ENCODE measurements around the gene HSPBP1.

HSPBP1 gene

DNA sequence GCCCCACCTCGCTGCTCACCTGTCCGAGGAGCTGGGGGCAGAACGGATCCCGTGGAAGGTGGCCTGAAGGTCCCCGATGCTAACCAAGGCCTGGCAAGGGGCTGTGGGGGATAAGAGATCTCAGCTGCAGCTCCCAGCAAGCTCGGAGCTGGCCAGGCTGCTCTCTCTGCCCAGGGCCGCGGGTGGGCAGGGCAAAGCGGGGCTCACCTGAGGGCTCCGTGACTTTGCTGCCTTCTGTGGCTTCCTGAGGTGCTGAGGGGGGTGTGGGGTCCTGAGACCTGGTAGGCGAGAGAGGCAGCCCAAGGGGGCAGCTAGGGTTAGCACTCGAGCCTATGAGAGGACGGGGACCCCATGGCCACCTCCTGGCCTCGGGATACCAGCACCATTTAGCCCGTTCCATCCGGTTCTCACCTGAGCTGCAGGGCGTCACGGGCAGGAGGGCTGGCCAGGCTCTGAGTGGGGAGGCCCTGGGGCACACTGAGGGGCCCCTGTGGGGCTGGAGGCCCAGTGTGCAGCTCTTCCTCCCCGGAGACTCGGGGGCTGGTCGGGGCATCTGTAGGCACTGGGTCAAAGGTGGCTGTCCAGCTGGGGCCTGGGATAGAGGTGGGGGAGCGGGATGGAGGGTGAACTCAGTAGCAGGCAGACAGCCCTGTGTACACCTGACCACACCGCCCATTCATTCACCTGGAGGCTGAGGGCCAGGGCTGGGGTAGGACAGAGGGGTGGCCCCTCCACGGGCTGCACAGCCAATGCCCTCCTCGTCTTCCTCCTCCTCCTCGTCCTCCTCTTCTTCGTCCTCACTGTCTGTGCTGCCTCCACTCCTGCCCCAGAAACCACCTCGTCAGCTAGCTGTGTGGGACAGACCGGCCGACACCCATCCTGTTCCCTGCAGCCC is 48.3 kb downstream of the HSPBP1 start:
- Histone ChIP-seq H3K36me3 (ENCODE audit: control insufficient read depth, insufficient read depth, low read length) (peaks cover 20% of the 10 kb centered on the region), H3K9me3 (ENCODE audit: control insufficient read depth, low read length) (no peaks in the 10 kb centered on the region), H3K4me1 (ENCODE audit: control insufficient read depth, insufficient read depth, low read length) (peaks cover 19% of the 10 kb centered on the region), H3K4me3 (ENCODE audit: low read length) (no peak overlapping the region), H3K27me3 (ENCODE audit: control insufficient read depth, insufficient read depth, low read length) (no peaks in the 10 kb centered on the region), H3K9ac (ENCODE audit: low read length) (no peak overlapping the region)

DNA sequence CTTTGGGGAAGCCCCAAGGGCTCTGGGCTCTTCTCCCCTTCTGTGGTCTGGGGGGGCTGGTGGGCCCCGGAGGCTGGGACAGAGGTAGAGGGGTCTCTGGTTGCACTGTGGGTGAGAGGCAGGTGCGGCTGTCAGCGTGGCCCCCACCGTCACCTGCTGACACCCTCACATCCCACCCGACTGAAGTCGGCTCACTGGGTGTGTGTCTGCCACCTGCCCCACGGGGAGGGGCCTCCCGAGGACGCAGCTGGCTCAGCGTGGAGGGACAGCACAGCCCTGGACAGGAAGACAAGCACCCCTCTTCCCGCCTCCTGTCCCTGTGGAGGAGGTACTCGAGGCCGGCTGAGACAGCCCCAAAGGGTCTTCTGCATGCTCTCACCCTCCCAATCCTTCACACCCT is 49.1 kb downstream of the HSPBP1 start:
- H3K9ac ChIP-seq (ENCODE audit: low read length), result no peak overlapping the region
- H3K4me1 ChIP-seq (ENCODE audit: control insufficient read depth, insufficient read depth, low read length), result peaks cover 19% of the 10 kb centered on the region
- H3K36me3 ChIP-seq (ENCODE audit: control insufficient read depth, insufficient read depth, low read length), result peaks cover 14% of the 10 kb centered on the region

DNA sequence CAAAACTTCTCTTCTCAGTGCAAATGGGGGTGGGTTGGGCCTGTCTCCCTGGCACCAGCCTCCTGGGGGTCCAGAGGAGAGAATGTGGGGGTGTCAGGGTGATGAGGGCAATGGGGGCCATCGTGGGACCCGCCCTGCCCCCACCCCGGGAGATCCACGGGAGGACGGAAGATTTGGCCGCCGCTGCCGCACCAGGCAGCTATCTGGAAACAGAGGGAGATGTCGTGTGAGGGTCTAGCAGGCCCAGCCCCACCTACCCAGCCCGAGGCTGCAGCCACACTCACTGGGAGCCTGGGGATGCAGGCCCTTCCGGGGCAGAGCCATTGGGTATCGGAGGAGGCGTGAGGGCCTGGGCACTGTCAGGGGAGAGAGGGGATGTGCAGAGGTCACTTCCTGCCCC is 49.6 kb downstream of the HSPBP1 start:
- H3K27me3 ChIP-seq (ENCODE audit: control insufficient read depth, insufficient read depth, low read length), result no peaks in the 10 kb centered on the region
- H3K4me3 ChIP-seq (ENCODE audit: low read length), result no peak overlapping the region
- H3K4me1 ChIP-seq (ENCODE audit: control insufficient read depth, insufficient read depth, low read length), result peaks cover 19% of the 10 kb centered on the region
- no peak overlapping the region for H3K9ac ChIP-seq (ENCODE audit: low read length)
- no peaks in the 10 kb centered on the region for H3K9me3 ChIP-seq (ENCODE audit: control insufficient read depth, low read length)
- peaks cover 18% of the 10 kb centered on the region for H3K36me3 ChIP-seq (ENCODE audit: control insufficient read depth, insufficient read depth, low read length)

More for the DNA sequence above, 49.1 kb downstream of the HSPBP1 start:
- no peaks in the 10 kb centered on the region for H3K9me3 ChIP-seq (ENCODE audit: control insufficient read depth, low read length)
- no peak overlapping the region for H3K4me3 ChIP-seq (ENCODE audit: low read length)
- H3K27me3 ChIP-seq (ENCODE audit: control insufficient read depth, insufficient read depth, low read length), result no peaks in the 10 kb centered on the region

DNA sequence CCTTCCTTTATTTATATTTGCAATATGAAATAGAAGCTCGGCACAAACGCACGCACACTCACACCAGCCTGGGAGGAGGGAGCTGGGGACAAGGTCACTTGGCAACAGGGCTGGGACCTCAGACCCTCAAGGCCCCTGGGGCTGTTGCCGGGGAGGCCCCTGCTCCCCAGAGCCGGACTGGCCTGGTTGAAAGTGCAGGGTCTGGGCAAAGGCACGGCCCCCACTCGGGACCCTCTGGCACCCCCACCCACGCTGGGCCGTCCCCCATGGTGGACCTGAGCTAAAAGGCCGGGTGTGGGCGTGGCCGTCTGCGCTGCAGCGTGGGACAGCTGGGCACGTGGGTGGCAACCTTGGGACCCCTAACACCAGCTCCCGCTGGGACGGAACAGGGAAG is 50.1 kb downstream of the HSPBP1 start:
- peaks cover 18% of the 10 kb centered on the region for H3K36me3 ChIP-seq (ENCODE audit: control insufficient read depth, insufficient read depth, low read length)
- peak overlapping the region; percentile 15 for H3K9ac ChIP-seq (ENCODE audit: low read length)
- peaks cover 19% of the 10 kb centered on the region for H3K4me1 ChIP-seq (ENCODE audit: control insufficient read depth, insufficient read depth, low read length)
- H3K27me3 ChIP-seq (ENCODE audit: control insufficient read depth, insufficient read depth, low read length), result no peaks in the 10 kb centered on the region
- no peaks in the 10 kb centered on the region for H3K9me3 ChIP-seq (ENCODE audit: control insufficient read depth, low read length)
- H3K4me3 ChIP-seq (ENCODE audit: low read length), result no peak overlapping the region

DNA sequence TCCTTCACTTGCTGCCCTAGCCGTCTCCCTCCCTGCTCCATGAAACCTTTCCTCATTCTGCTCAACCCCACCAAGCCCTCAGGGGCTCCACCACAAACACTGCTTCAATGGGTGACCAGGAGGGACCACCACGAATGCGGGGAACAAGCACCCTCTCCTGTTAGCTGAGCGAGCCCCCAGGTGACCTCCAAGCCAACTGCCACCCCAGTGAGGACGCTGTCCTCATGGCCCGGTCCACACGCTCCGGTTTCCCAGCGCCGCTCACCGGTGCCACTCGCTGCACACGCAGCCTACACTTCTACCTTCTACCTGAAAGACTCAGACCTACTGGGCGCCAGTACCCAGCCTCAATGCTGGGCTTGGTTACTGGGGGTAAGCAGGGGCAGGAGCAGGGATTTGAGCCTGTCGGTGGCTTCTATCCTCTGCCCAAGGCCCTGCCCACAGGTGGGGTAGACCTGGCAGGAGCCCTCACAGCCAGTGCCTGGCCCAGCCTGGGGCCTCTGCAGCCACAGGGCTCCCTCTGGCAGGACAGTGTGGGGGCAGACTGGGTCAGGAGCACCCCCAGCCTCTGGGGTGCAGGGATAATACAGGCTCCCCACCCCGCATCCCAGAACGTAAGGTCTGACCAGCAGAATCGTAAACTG is 50.6 kb downstream of the HSPBP1 start:
- Histone ChIP-seq H3K36me3 (ENCODE audit: control insufficient read depth, insufficient read depth, low read length) (peaks cover 18% of the 10 kb centered on the region), H3K9me3 (ENCODE audit: control insufficient read depth, low read length) (no peaks in the 10 kb centered on the region), H3K4me3 (ENCODE audit: low read length) (no peak overlapping the region), H3K27me3 (ENCODE audit: control insufficient read depth, insufficient read depth, low read length) (no peaks in the 10 kb centered on the region), H3K9ac (ENCODE audit: low read length) (peak overlapping the region; percentile 15), H3K4me1 (ENCODE audit: control insufficient read depth, insufficient read depth, low read length) (peaks cover 19% of the 10 kb centered on the region)

DNA sequence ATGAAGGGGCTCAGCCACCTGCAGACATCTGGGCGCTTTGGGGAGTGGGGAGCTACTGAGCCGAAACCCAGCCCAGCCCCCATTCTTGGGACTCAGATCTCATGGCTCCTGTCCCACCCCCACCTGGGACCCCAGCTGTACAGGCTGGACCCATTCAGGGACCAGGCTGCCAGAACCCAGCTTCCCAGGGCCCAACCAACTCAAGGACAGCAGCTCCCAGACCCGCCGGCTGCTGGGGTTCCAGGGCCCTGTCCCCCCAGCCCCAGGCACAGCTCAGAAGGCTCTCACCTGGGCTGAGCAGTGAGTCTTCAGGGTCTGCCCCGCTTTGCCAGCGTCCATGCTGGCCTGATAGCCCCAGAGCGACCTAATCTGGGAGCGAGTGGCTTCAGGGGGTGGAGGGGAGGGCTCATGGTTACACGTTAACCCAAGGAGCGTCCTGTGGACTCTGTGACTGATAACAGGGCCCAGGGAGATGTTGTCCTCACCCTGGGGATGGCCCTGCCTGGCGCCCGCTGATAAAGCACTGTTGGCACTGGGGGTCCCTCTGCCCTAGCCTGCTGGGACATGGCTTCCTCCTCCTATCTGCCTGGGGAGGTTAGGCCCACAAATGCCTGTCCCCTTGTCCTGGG is 51.4 kb downstream of the HSPBP1 start, which contains the start of gene TMEM86B:
Gene TMEM86B, minus strand, starts transcription at position 361 of the 629 bp plus-strand sequence. Its CDS starts 22 bp downstream, at position 339.
- H3K36me3 ChIP-seq (ENCODE audit: control insufficient read depth, insufficient read depth, low read length), result peaks cover 18% of the 10 kb centered on the region
- H3K4me3 ChIP-seq (ENCODE audit: low read length), result no peak within 1 kb of the TSS
- peak within 1 kb of the TSS; percentile 15 for H3K9ac ChIP-seq (ENCODE audit: low read length)

DNA sequence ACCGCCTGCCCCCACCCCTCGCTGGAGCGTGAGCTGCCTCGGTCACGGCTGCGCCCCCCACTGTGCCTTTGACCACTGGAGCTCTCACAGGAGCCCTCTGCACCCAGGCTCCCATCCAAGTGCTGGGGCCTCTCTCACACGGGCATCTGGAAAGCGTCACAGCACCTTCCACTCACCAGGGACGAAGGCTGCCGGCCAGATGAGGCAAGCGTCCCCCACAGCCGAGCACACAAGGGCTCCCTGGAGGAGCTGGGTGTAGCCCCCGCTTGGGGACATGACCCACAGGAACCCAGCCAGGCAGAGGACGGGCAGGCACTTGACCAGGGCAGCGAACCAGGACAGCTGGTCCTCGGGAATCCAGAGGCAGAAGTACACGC is 51.9 kb downstream of the HSPBP1 start:
- peaks cover 18% of the 10 kb centered on the region for H3K36me3 ChIP-seq (ENCODE audit: control insufficient read depth, insufficient read depth, low read length)
- no peaks in the 10 kb centered on the region for H3K9me3 ChIP-seq (ENCODE audit: control insufficient read depth, low read length)
- peaks cover 19% of the 10 kb centered on the region for H3K4me1 ChIP-seq (ENCODE audit: control insufficient read depth, insufficient read depth, low read length)
- no peak overlapping the region for H3K9ac ChIP-seq (ENCODE audit: low read length)
- H3K4me3 ChIP-seq (ENCODE audit: low read length), result no peak overlapping the region
- H3K27me3 ChIP-seq (ENCODE audit: control insufficient read depth, insufficient read depth, low read length), result no peaks in the 10 kb centered on the region

More for the DNA sequence above, 51.4 kb downstream of the HSPBP1 start, which contains the start of gene TMEM86B:
- H3K9me3 ChIP-seq (ENCODE audit: control insufficient read depth, low read length), result no peaks in the 10 kb centered on the region
- H3K4me1 ChIP-seq (ENCODE audit: control insufficient read depth, insufficient read depth, low read length), result peaks cover 19% of the 10 kb centered on the region
- no peaks in the 10 kb centered on the region for H3K27me3 ChIP-seq (ENCODE audit: control insufficient read depth, insufficient read depth, low read length)

DNA sequence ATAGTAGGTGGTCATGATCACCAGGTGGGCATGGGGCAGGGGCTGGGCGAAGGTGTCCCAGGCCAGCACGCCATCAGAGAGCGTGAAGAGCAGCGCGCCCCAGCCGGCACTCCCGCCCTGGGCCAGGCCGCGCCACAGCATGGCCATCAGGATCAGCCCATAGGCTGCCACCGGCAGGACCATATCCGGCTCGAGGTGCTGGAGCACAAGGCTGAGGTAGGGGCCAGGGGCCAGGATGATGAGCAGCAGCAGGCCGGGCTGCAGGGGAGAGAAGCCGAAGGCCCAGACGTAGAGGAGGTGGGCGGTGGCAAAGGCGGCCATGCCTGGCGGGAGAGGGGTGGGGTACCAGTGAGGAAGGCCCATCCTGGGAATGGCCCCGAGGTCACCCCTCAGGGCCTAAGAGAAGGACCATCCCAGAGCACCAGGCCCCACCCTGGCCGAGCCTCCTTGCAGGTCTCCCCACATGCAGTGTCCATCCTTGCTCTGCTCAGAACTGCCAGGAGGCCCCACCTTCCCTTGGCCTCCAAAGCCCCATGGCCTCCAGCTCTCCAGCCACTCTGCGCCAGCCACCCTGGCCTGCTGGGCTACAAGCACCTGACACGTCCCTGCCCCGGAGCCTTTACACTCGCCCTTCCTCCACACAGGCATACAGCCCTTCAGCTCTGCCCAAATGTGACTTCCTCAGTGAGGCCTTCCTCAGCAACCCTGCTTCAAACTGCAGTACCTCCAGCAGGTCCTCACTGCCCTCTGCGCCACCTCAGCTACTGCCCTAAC is 52.5 kb downstream of the HSPBP1 start:
- peaks cover 18% of the 10 kb centered on the region for H3K36me3 ChIP-seq (ENCODE audit: control insufficient read depth, insufficient read depth, low read length)
- H3K4me1 ChIP-seq (ENCODE audit: control insufficient read depth, insufficient read depth, low read length), result peaks cover 19% of the 10 kb centered on the region
- H3K27me3 ChIP-seq (ENCODE audit: control insufficient read depth, insufficient read depth, low read length), result no peaks in the 10 kb centered on the region
- no peak overlapping the region for H3K4me3 ChIP-seq (ENCODE audit: low read length)
- no peak overlapping the region for H3K9ac ChIP-seq (ENCODE audit: low read length)
- H3K9me3 ChIP-seq (ENCODE audit: control insufficient read depth, low read length), result no peaks in the 10 kb centered on the region

DNA sequence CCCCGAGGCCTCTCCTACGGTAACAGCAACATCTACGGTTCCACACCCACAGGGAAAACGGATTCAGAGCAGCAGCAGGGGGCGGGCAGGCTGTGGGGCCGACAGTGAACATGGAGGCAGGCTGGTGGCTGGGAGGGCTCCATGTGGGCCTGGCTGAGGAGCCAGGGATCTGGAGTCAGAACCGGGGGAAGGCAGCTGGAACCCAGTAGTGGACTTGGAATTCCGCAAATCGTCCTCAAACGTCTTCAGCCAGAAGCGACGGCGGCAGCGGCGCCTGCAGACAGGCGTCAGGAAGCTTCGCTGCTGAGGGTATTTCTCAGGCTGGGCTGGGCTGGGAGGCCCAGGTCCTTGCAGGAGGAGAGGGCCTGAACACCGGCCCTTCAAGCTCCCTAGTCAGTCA is 53.1 kb downstream of the HSPBP1 start:
- H3K9ac ChIP-seq (ENCODE audit: low read length), result no peak overlapping the region
- H3K36me3 ChIP-seq (ENCODE audit: control insufficient read depth, insufficient read depth, low read length), result peaks cover 18% of the 10 kb centered on the region
- no peak overlapping the region for H3K4me3 ChIP-seq (ENCODE audit: low read length)
- H3K27me3 ChIP-seq (ENCODE audit: control insufficient read depth, insufficient read depth, low read length), result no peaks in the 10 kb centered on the region
- no peaks in the 10 kb centered on the region for H3K9me3 ChIP-seq (ENCODE audit: control insufficient read depth, low read length)
- H3K4me1 ChIP-seq (ENCODE audit: control insufficient read depth, insufficient read depth, low read length), result peaks cover 19% of the 10 kb centered on the region

DNA sequence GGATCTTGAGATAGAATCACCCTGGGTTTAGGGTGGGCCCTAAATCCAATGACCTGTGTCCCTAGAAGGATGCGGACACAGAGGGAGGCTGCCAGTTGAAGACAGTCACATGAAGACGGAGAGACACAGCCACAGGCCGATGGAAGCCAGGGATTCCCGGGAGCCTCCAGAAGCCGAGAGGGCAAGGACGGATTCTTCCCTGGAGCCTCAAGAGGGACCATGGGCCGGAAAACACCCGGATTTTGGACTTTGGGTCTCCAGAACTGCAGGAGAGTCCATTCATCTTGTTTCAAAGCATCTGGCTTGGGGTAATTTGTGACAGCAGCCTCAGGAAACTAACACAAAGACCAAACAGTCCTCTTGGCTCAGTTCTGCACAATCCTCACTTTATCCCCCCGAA is 53.6 kb downstream of the HSPBP1 start:
- Histone ChIP-seq H3K27me3 (ENCODE audit: control insufficient read depth, insufficient read depth, low read length) (no peaks in the 10 kb centered on the region), H3K4me1 (ENCODE audit: control insufficient read depth, insufficient read depth, low read length) (peaks cover 19% of the 10 kb centered on the region), H3K36me3 (ENCODE audit: control insufficient read depth, insufficient read depth, low read length) (peaks cover 13% of the 10 kb centered on the region), H3K9ac (ENCODE audit: low read length) (no peak overlapping the region), H3K4me3 (ENCODE audit: low read length) (no peak overlapping the region), H3K9me3 (ENCODE audit: control insufficient read depth, low read length) (no peaks in the 10 kb centered on the region)

DNA sequence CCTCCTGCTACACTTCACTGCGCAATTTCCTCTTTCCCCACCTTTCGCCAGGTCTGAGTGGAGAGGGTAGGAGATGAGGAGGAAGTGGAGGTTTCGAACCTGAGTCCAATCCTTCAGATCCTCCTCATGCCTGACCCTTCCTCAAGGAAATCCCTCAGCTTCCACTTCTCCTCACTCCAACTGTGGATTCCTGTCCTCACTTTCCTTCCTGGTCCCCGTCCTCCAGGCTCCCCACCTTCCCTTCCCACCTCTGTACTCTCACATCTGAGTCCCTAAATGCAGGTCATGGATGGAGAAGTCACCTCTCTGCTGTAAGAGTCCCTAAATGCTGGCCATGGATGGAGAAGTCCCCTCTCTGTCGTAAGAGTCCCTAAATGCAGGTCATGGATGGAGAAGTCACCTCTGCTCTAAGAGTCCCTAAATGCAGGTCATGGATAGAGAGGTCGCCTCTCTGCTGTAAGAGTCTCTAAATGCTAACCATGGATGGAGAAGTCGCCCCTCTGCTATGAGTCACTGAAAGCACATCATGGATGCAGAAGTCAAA is 54.4 kb downstream of the HSPBP1 start:
- Histone ChIP-seq H3K9me3 (ENCODE audit: control insufficient read depth, low read length) (no peaks in the 10 kb centered on the region), H3K4me1 (ENCODE audit: control insufficient read depth, insufficient read depth, low read length) (peaks cover 19% of the 10 kb centered on the region), H3K27me3 (ENCODE audit: control insufficient read depth, insufficient read depth, low read length) (no peaks in the 10 kb centered on the region), H3K36me3 (ENCODE audit: control insufficient read depth, insufficient read depth, low read length) (peaks cover 10% of the 10 kb centered on the region), H3K4me3 (ENCODE audit: low read length) (no peak overlapping the region), H3K9ac (ENCODE audit: low read length) (no peak overlapping the region)

All from mucosa of stomach (tissue), 1 donor.